Measurements from ENCODE around the gene MFSD11.

GRCh38 chr17:76707985-76708807, 29.7 kb upstream of the MFSD11 start:
- no peak for TF ChIP-seq CTCF (IDR thresholded peaks at IDR 0.05)
- no peak for TF ChIP-seq EP300 (IDR thresholded peaks at IDR 0.05)
- no peak for TF ChIP-seq POLR2A (IDR thresholded peaks at IDR 0.05)
